Caco-2 (cell line): Measurements from ENCODE around the gene S100A16. TPM values are rescaled to one million over a fixed set of nuclear protein-coding genes. Genes with fewer than 3 reads are reported as not detected.
"Not testable (repeated sequence)": the region's sequence is repeated elsewhere in the genome, so short reads cannot be mapped to it uniquely, and the experiment has no call there.

ENCODE experiments used
- BruUV-seq: library from RNA; stranded (reverse); fragments of 400-500 nt; replicated peaks from 2 replicates; lab custom pipeline; 2021; lab: Mats Ljungman, UMichigan
- CTCF ChIA-PET: fragments of 300-600 bp; sonication (Branson Sonifier 250); formaldehyde crosslinking; loops from one replicate; lab custom pipeline; 2022; ENCODE audit warnings: antibody characterized with exemption; lab: Charles Lee
- POLR2A ChIA-PET: fragments of 300-600 bp; sonication (Branson Sonifier 250); formaldehyde crosslinking; loops from one replicate; lab custom pipeline; 2022; ENCODE audit warnings: antibody characterized with exemption; lab: Charles Lee
- DNase-seq, 2 experiments: peaks; one replicate each; pipeline versions ENCODE4 v3.0.0 to v3.0.0-alpha.2; 2020 to 2022
- H3K27me3 ChIP-seq: replicated peaks from 2 replicates; pipeline ENCODE4 v1.6.0; 2011; ENCODE audit warnings: low read length; ENCODE audit not compliant: control insufficient read depth, insufficient read depth
- H3K36me3 ChIP-seq: 2 replicates; pipeline ENCODE4 v1.5.1; 2011; ENCODE audit warnings: low read length; ENCODE audit not compliant: control insufficient read depth, insufficient read depth
- H3K4me1 ChIP-seq: fragments of 250-450 bp; sonication (Bioruptor Pico); 2 replicates; pipeline ENCODE4 v1.5.1; 2020; ENCODE audit warnings: mild to moderate bottlenecking
- H3K4me3 ChIP-seq: 2 replicates; pipeline ENCODE4 v1.5.1; 2011; ENCODE audit warnings: low read depth, mild to moderate bottlenecking, control low read depth, low read length
- H3K9me3 ChIP-seq: fragments of 250-450 bp; sonication (Bioruptor Pico); 2 replicates; pipeline ENCODE4 v1.5.1; 2020; ENCODE audit warnings: mild to moderate bottlenecking, moderate library complexity
- H3K27ac Mint-ChIP-seq: one replicate; pipeline ENCODE4 v1.8.0; 2022; ENCODE audit warnings: mixed read lengths; ENCODE audit not compliant: unreplicated experiment
- H3K27me3 Mint-ChIP-seq: one replicate; pipeline ENCODE4 v1.8.0; 2022; ENCODE audit warnings: mixed read lengths; ENCODE audit not compliant: insufficient read depth, unreplicated experiment
- H3K36me3 Mint-ChIP-seq: one replicate; pipeline ENCODE4 v1.8.0; 2022; ENCODE audit warnings: mild to moderate bottlenecking, mixed read lengths; ENCODE audit not compliant: insufficient read depth, unreplicated experiment
- H3K4me1 Mint-ChIP-seq: one replicate; pipeline ENCODE4 v1.8.0; 2022; ENCODE audit warnings: low read depth, mixed read lengths; ENCODE audit not compliant: unreplicated experiment
- H3K4me3 Mint-ChIP-seq: one replicate; pipeline ENCODE4 v1.8.0; 2022; ENCODE audit warnings: mild to moderate bottlenecking, moderate library complexity, mixed read lengths; ENCODE audit not compliant: unreplicated experiment
- H3K9me3 Mint-ChIP-seq: one replicate; pipeline ENCODE4 v1.8.0; 2022; ENCODE audit warnings: mixed read lengths; ENCODE audit not compliant: unreplicated experiment
- intact Hi-C: fragments of 100-400 bp; cut with micrococcal nuclease; formaldehyde crosslinking; loops from one replicate; pipeline ENCODE4 v1.10.0; 2022; ENCODE audit not compliant: unreplicated experiment
- total RNA-seq: library from RNA; stranded (reverse); gene quantifications from 2 replicates; pipeline ENCODE4 v1.2.3, GENCODE V29; 2022
- TF ChIP-seq, protein P1 (sequence below), 2 experiments: fragments of 200-600 bp in 1 of 2; IDR thresholded peaks; 1 replicate in 1 of 2; 2 replicates in 1 of 2; pipeline versions ENCODE4 v1.5.1 to v1.8.0; 2011 to 2022; ENCODE audit warnings: antibody characterized with exemption in 1 of 2, control low read depth in 1 of 2, inconsistent platforms in 1 of 2, low read depth in 1 of 2, low read length in 1 of 2, mild to moderate bottlenecking in 1 of 2, moderate library complexity in 1 of 2; ENCODE audit not compliant: insufficient read depth in 1 of 2, severe bottlenecking in 1 of 2, unreplicated experiment in 1 of 2

Gene S100A16
- total RNA-seq, 1 experiment from 2014 or later = 243 TPM

DNA sequence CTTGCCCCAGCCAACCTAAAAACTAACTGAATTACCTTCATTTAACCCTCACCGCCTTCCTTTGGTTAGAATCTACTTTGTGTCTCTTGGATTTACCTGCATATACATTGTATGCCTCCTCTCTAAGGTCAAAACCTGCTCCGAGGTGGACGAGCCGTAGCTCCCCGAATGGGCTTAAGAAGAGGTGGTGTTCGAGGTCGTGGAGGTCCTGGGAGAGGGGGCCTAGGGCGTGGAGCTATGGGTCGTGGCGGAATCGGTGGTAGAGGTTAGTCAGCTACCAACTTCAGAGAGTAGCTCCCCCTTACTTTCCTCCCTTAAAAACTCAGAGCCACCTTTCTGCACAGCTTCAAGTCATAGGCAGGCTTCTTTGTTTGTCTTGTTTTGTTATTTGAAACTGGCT, 30.2 kb upstream of the S100A16 start:
- no peak overlapping the region for H3K4me3 ChIP-seq
- H3K4me3 Mint-ChIP-seq = no peak overlapping the region
- H3K36me3 Mint-ChIP-seq = peaks cover 94% of the 10 kb centered on the region
- no peaks in the 10 kb centered on the region for H3K27me3 ChIP-seq
- POLR2A ChIA-PET = interaction anchor here (2.2 to 3.1 kb wide), 2 partner anchors 9 to 16 kb away, joined by 10 to 34 read pairs; partner anchors contain the start of genes CHTOP and S100A13
- no peak overlapping the region for H3K27ac Mint-ChIP-seq
- intact Hi-C loops = no loop called here
- H3K9me3 ChIP-seq = no peaks in the 10 kb centered on the region
- DNase-seq = no peak
- H3K4me1 Mint-ChIP-seq = peaks cover 28% of the 10 kb centered on the region
- H3K4me1 ChIP-seq = peaks cover 5% of the 10 kb centered on the region; the same call in 1 of the 2 replicates
- H3K36me3 ChIP-seq = peaks cover 11% of the 10 kb centered on the region
- CTCF ChIA-PET = interaction anchor here (2.1 kb wide), 1 partner anchor 15 kb away, joined by 13 read pairs; the partner anchor contains the start of genes S100A1 and S100A13
- H3K9me3 Mint-ChIP-seq = no peaks in the 10 kb centered on the region
- TF ChIP-seq, protein P1, sequence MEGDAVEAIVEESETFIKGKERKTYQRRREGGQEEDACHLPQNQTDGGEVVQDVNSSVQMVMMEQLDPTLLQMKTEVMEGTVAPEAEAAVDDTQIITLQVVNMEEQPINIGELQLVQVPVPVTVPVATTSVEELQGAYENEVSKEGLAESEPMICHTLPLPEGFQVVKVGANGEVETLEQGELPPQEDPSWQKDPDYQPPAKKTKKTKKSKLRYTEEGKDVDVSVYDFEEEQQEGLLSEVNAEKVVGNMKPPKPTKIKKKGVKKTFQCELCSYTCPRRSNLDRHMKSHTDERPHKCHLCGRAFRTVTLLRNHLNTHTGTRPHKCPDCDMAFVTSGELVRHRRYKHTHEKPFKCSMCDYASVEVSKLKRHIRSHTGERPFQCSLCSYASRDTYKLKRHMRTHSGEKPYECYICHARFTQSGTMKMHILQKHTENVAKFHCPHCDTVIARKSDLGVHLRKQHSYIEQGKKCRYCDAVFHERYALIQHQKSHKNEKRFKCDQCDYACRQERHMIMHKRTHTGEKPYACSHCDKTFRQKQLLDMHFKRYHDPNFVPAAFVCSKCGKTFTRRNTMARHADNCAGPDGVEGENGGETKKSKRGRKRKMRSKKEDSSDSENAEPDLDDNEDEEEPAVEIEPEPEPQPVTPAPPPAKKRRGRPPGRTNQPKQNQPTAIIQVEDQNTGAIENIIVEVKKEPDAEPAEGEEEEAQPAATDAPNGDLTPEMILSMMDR (IDR thresholded peaks at IDR 0.05; ENCODE audit: insufficient read depth in 1 of 2, low read depth in 1 of 2, low read length in 1 of 2, severe bottlenecking in 1 of 2, unreplicated experiment in 1 of 2) = no peak
- H3K27me3 Mint-ChIP-seq = no peaks in the 10 kb centered on the region
- no TSS peak for BruUV-seq

DNA sequence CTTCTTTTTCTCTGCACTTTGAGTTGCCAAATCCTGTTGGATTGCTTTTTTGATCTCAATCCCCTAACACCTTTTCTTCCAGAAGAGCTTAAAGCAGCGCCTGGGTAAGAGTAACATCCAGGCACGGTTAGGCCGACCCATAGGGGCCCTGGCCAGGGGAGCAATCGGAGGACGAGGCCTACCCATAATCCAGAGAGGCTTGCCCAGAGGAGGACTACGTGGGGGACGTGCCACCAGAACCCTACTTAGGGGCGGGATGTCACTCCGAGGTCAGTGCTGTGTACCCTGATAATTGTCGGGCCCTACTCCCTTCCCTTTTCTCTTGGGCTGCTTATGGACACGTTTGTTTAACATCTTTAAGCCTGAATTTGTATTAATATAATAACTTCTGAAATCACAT, 29.2 kb upstream of the S100A16 start:
- TF ChIP-seq, protein P1 (IDR thresholded peaks at IDR 0.05; ENCODE audit: insufficient read depth in 1 of 2, low read depth in 1 of 2, low read length in 1 of 2, severe bottlenecking in 1 of 2, unreplicated experiment in 1 of 2) = no peak
- Histone ChIP-seq H3K4me1 (peaks cover 5% of the 10 kb centered on the region; the same call in 1 of the 2 replicates), H3K36me3 (peaks cover 11% of the 10 kb centered on the region), H3K9me3 (no peaks in the 10 kb centered on the region), H3K4me3 (no peak overlapping the region), H3K27me3 (no peaks in the 10 kb centered on the region)
- Mint-ChIP-seq H3K9me3 (no peaks in the 10 kb centered on the region), H3K36me3 (peaks cover 94% of the 10 kb centered on the region), H3K27me3 (no peaks in the 10 kb centered on the region), H3K4me1 (peaks cover 27% of the 10 kb centered on the region), H3K27ac (no peak overlapping the region), H3K4me3 (no peak overlapping the region)
- no peak for DNase-seq
- ChIA-PET CTCF (interaction anchor here (1.0 kb wide), 1 partner anchor 15 kb away, joined by 3 read pairs; the partner anchor contains the start of gene S100A13), POLR2A (no interaction called here)
- intact Hi-C loops = no loop called here
- BruUV-seq = no TSS peak

DNA sequence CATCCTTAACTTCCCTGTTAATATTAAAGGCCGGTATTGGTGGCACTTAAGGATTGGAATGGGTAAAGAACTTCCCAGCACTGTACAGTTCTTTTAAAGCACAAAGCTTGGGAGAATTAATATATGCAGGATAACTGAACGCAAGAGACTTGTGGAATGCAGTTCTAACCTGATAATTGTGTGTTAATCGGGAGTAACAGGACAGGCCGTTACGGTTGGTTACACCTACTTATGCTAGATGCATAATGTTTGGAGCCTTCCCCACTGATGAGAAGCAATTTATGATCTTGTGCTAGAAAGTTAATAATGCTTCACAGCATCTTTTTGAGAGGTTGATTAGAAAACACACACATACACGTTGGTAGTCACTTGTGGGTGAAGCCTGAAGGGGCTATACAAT, 27.9 kb upstream of the S100A16 start:
- H3K27ac Mint-ChIP-seq = no peak overlapping the region
- CTCF ChIA-PET = no interaction called here
- no peaks in the 10 kb centered on the region for H3K9me3 Mint-ChIP-seq
- no peak overlapping the region for H3K4me3 ChIP-seq
- H3K4me1 Mint-ChIP-seq = peaks cover 32% of the 10 kb centered on the region
- H3K4me3 Mint-ChIP-seq = no peak overlapping the region
- H3K27me3 Mint-ChIP-seq = no peaks in the 10 kb centered on the region
- H3K4me1 ChIP-seq = peaks cover 5% of the 10 kb centered on the region
- TF ChIP-seq, protein P1 (IDR thresholded peaks at IDR 0.05; ENCODE audit: insufficient read depth in 1 of 2, low read depth in 1 of 2, low read length in 1 of 2, severe bottlenecking in 1 of 2, unreplicated experiment in 1 of 2) = no peak
- no peaks in the 10 kb centered on the region for H3K9me3 ChIP-seq
- intact Hi-C loops = no loop called here
- POLR2A ChIA-PET = interaction anchor here (1.1 kb wide), 1 partner anchor 14 kb away, joined by 4 read pairs; the partner anchor contains the start of gene S100A13
- no peak for DNase-seq
- BruUV-seq = no TSS peak
- peaks cover 94% of the 10 kb centered on the region for H3K36me3 Mint-ChIP-seq
- peaks cover 11% of the 10 kb centered on the region for H3K36me3 ChIP-seq
- H3K27me3 ChIP-seq = no peaks in the 10 kb centered on the region

DNA sequence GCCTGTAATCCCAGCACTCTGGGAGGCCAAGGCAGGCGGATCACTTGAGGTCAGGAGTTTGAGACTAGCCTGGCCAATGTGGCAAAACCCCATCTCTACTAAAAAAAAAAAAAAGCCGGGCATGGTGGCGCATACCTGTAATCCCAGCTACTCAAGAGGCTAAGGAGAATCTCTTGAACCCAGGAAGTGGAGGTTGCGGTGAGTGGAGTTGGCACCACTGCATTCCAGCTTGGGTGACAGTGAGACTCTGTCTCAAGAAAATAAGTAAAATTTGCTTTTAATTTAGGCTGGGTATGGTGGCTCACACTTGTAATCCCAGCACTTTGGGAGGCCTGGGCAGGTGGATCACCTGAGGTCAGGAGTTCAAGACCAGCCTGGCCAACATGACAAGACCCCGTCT, 27.3 kb upstream of the S100A16 start:
- H3K9me3 Mint-ChIP-seq, intact Hi-C loops, H3K4me1 ChIP-seq, H3K9me3 ChIP-seq, H3K36me3 ChIP-seq, H3K4me3 Mint-ChIP-seq, CTCF ChIA-PET, H3K27ac Mint-ChIP-seq, BruUV-seq, H3K27me3 Mint-ChIP-seq, H3K27me3 ChIP-seq, DNase-seq, H3K4me3 ChIP-seq: not testable (repeated sequence)
- POLR2A ChIA-PET = interaction anchor here (1.1 kb wide), 1 partner anchor 13 kb away, joined by 4 read pairs; the partner anchor contains the start of gene S100A13
- peaks cover 94% of the 10 kb centered on the region for H3K36me3 Mint-ChIP-seq
- H3K4me1 Mint-ChIP-seq = peaks cover 32% of the 10 kb centered on the region
